ENCODE measurements around the gene KAT6B.

Gene KAT6B

GRCh38 chr10:74930965-74931364 is 104.6 kb downstream of the KAT6B start:
- DNase-seq (ENCODE audit: low spot score) = no peak
- H4K91ac ChIP-seq (ENCODE audit: low read depth, low read length, poor library complexity) = no peak overlapping the region
- H3K4ac ChIP-seq (ENCODE audit: low read length) = no peak overlapping the region
- no peaks in the 10 kb centered on the region for H3K27me3 ChIP-seq (ENCODE audit: control insufficient read depth in 3 of 3, insufficient read depth in 3 of 3, low read depth in 1 of 3, low read length in 3 of 3)
- H3K9me3 ChIP-seq (replicated peaks in 1 of 2; ENCODE audit: control insufficient read depth in 2 of 2, insufficient read depth in 1 of 2, low read depth in 1 of 2, low read length in 2 of 2) = peaks cover 0 to 3% of the 10 kb centered on the region in 2 donors
- no peak overlapping the region for H2BK12ac ChIP-seq (ENCODE audit: low read length)
- H4K8ac ChIP-seq (ENCODE audit: low read depth, low read length) = no peak overlapping the region
- H3K4me1 ChIP-seq (ENCODE audit: control insufficient read depth in 2 of 2, insufficient read depth in 1 of 2, low read depth in 1 of 2, low read length in 2 of 2) = peaks cover 6 to 12% of the 10 kb centered on the region in 2 donors
- H2BK15ac ChIP-seq (ENCODE audit: low read length) = no peak overlapping the region
- H2BK120ac ChIP-seq (ENCODE audit: low read depth, low read length) = no peak overlapping the region
- no peak overlapping the region for H3K4me3 ChIP-seq (ENCODE audit: low read length in 2 of 2)
- no peak overlapping the region for H3K14ac ChIP-seq (ENCODE audit: low read length)
- no CpG with 5 or more reads among the region's 3 CpGs for WGBS, 2 donors (ENCODE audit: extremely low coverage in 2 of 2, insufficient read length in 2 of 2, insufficient replicate concordance in 1 of 2)
- H2AFZ ChIP-seq (ENCODE audit: low read length) = no peak overlapping the region
- no peaks in the 10 kb centered on the region for H3K36me3 ChIP-seq (replicated peaks in 1 of 2; ENCODE audit: control insufficient read depth in 2 of 2, insufficient read depth in 2 of 2, low read length in 2 of 2)
- no peaks in the 10 kb centered on the region for H3K79me1 ChIP-seq (ENCODE audit: low read depth, low read length)
- no peak overlapping the region for H3K9ac ChIP-seq (ENCODE audit: low read depth, low read length, poor library complexity)
- H2BK5ac ChIP-seq (ENCODE audit: low read length) = no peak overlapping the region
- no peak overlapping the region for H3K18ac ChIP-seq (ENCODE audit: low read length)
- no peak overlapping the region for H3K23ac ChIP-seq (ENCODE audit: low read depth, low read length, poor library complexity)
- H2AK5ac ChIP-seq (ENCODE audit: low read depth, low read length) = no peak overlapping the region
- H3K27ac ChIP-seq (replicated peaks; ENCODE audit: low read length) = peak overlapping the region; percentile 39
- H3K4me2 ChIP-seq (ENCODE audit: insufficient read depth, low read length, poor library complexity, severe bottlenecking) = no peak overlapping the region

- Histone ChIP-seq H2BK15ac (ENCODE audit: low read length) (no peak overlapping the region), H2BK12ac (ENCODE audit: low read length) (no peak overlapping the region), H3K4ac (ENCODE audit: low read length) (no peak overlapping the region), H3K23ac (ENCODE audit: low read depth, low read length, poor library complexity) (no peak overlapping the region), H3K9me3 (replicated peaks in 1 of 2; ENCODE audit: control insufficient read depth in 2 of 2, insufficient read depth in 1 of 2, low read depth in 1 of 2, low read length in 2 of 2) (peaks cover 0 to under 1% of the 10 kb centered on the region in 2 donors), H3K9ac (ENCODE audit: low read depth, low read length, poor library complexity) (no peak overlapping the region), H2AK5ac (ENCODE audit: low read depth, low read length) (no peak overlapping the region), H4K8ac (ENCODE audit: low read depth, low read length) (no peak overlapping the region), H3K4me1 (ENCODE audit: control insufficient read depth in 2 of 2, insufficient read depth in 1 of 2, low read depth in 1 of 2, low read length in 2 of 2) (peaks cover 6 to 7% of the 10 kb centered on the region in 2 donors), H3K4me3 (ENCODE audit: low read length in 2 of 2) (no peak overlapping the region), H3K14ac (ENCODE audit: low read length) (no peak overlapping the region), H3K27ac (replicated peaks; ENCODE audit: low read length) (no peak overlapping the region), H2BK120ac (ENCODE audit: low read depth, low read length) (no peak overlapping the region), H4K91ac (ENCODE audit: low read depth, low read length, poor library complexity) (no peak overlapping the region), H3K79me1 (ENCODE audit: low read depth, low read length) (no peaks in the 10 kb centered on the region), H2BK5ac (ENCODE audit: low read length) (no peak overlapping the region), H3K27me3 (ENCODE audit: control insufficient read depth in 3 of 3, insufficient read depth in 3 of 3, low read depth in 1 of 3, low read length in 3 of 3) (no peaks in the 10 kb centered on the region), H2AFZ (ENCODE audit: low read length) (no peak overlapping the region), H3K4me2 (ENCODE audit: insufficient read depth, low read length, poor library complexity, severe bottlenecking) (no peak overlapping the region), H3K36me3 (replicated peaks in 1 of 2; ENCODE audit: control insufficient read depth in 2 of 2, insufficient read depth in 2 of 2, low read length in 2 of 2) (no peaks in the 10 kb centered on the region), H3K18ac (ENCODE audit: low read length) (no peak overlapping the region)
- WGBS, 2 donors (ENCODE audit: extremely low coverage in 2 of 2, insufficient read length in 2 of 2, insufficient replicate concordance in 1 of 2) = no CpG with 5 or more reads among the region's 3 CpGs
- no peak for DNase-seq (ENCODE audit: low spot score)
Measured at GRCh38 chr10:74932648-74933047, 106.2 kb downstream of the KAT6B start.

- H3K14ac ChIP-seq (ENCODE audit: low read length) = no peak overlapping the region
- no peak overlapping the region for H4K8ac ChIP-seq (ENCODE audit: low read depth, low read length)
- no peaks in the 10 kb centered on the region for H3K27me3 ChIP-seq (ENCODE audit: control insufficient read depth in 3 of 3, insufficient read depth in 3 of 3, low read depth in 1 of 3, low read length in 3 of 3)
- H3K4me3 ChIP-seq (ENCODE audit: low read length in 2 of 2) = no peak overlapping the region
- H2BK5ac ChIP-seq (ENCODE audit: low read length) = no peak overlapping the region
- no peak overlapping the region for H3K23ac ChIP-seq (ENCODE audit: low read depth, low read length, poor library complexity)
- H2BK120ac ChIP-seq (ENCODE audit: low read depth, low read length) = no peak overlapping the region
- H2BK12ac ChIP-seq (ENCODE audit: low read length) = no peak overlapping the region
- no peak overlapping the region for H2AFZ ChIP-seq (ENCODE audit: low read length)
- H4K91ac ChIP-seq (ENCODE audit: low read depth, low read length, poor library complexity) = no peak overlapping the region
- no peak overlapping the region for H3K4me2 ChIP-seq (ENCODE audit: insufficient read depth, low read length, poor library complexity, severe bottlenecking)
- no peak overlapping the region for H3K9ac ChIP-seq (ENCODE audit: low read depth, low read length, poor library complexity)
- no peaks in the 10 kb centered on the region for H3K36me3 ChIP-seq (replicated peaks in 1 of 2; ENCODE audit: control insufficient read depth in 2 of 2, insufficient read depth in 2 of 2, low read length in 2 of 2)
- no peak for DNase-seq (ENCODE audit: low spot score)
- no peak overlapping the region for H3K27ac ChIP-seq (replicated peaks; ENCODE audit: low read length)
- WGBS, 2 donors (ENCODE audit: extremely low coverage in 2 of 2, insufficient read length in 2 of 2, insufficient replicate concordance in 1 of 2) = no CpG with 5 or more reads among the region's 12 CpGs
- no peak overlapping the region for H3K18ac ChIP-seq (ENCODE audit: low read length)
- H3K4me1 ChIP-seq (ENCODE audit: control insufficient read depth in 2 of 2, insufficient read depth in 1 of 2, low read depth in 1 of 2, low read length in 2 of 2) = peaks cover 6% of the 10 kb centered on the region in 2 donors
- no peaks in the 10 kb centered on the region for H3K9me3 ChIP-seq (replicated peaks in 1 of 2; ENCODE audit: control insufficient read depth in 2 of 2, insufficient read depth in 1 of 2, low read depth in 1 of 2, low read length in 2 of 2)
- no peak overlapping the region for H2BK15ac ChIP-seq (ENCODE audit: low read length)
- H3K4ac ChIP-seq (ENCODE audit: low read length) = no peak overlapping the region
- no peak overlapping the region for H2AK5ac ChIP-seq (ENCODE audit: low read depth, low read length)
- no peaks in the 10 kb centered on the region for H3K79me1 ChIP-seq (ENCODE audit: low read depth, low read length)
Measured at GRCh38 chr10:74934100-74934812, 107.9 kb downstream of the KAT6B start.

DNA sequence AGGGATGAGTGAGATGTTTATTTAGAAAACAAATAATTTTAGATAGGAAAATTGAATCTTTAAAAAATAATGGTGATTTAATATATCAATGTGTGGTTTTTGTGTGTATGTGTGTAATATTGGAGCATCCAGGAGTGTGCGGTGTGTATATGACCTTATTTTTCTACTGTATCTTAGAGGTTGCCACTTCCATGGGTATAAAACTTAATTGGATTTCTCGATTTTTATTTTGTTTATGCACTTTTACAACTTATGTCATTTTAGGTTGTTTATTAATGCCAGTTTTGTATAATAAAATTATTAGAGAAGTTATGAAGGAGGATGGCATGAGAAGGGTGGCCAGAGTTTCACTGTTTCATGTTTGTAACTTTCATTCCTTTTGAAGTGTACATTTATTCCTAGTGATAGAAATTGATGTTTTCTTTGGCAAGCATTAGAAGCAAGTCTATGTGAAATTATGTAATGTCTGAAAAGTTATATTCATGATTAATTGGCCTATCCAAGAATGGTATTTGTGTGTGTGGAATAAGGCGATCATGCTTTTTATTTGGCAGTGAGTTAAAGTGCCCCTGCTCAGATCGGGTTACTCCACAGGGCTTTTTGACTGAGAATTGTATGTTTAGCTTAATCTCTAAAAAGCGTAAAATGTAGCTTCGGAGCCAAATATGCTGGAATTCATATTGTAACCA is 110.3 kb downstream of the KAT6B start:
- no peak overlapping the region for H3K9ac ChIP-seq (ENCODE audit: low read depth, low read length, poor library complexity)
- no peak for DNase-seq (ENCODE audit: low spot score)
- no CpG with 5 or more reads among the region's 6 CpGs for WGBS, 2 donors (ENCODE audit: extremely low coverage in 2 of 2, insufficient read length in 2 of 2, insufficient replicate concordance in 1 of 2)

More for the DNA sequence above, 110.3 kb downstream of the KAT6B start:
- Histone ChIP-seq H4K8ac (ENCODE audit: low read depth, low read length) (no peak overlapping the region), H3K27ac (replicated peaks; ENCODE audit: low read length) (no peak overlapping the region), H3K23ac (ENCODE audit: low read depth, low read length, poor library complexity) (no peak overlapping the region), H3K79me1 (ENCODE audit: low read depth, low read length) (no peaks in the 10 kb centered on the region), H2BK5ac (ENCODE audit: low read length) (no peak overlapping the region), H3K4ac (ENCODE audit: low read length) (no peak overlapping the region), H3K36me3 (replicated peaks in 1 of 2; ENCODE audit: control insufficient read depth in 2 of 2, insufficient read depth in 2 of 2, low read length in 2 of 2) (no peaks in the 10 kb centered on the region), H2AK5ac (ENCODE audit: low read depth, low read length) (no peak overlapping the region), H3K27me3 (ENCODE audit: control insufficient read depth in 3 of 3, insufficient read depth in 3 of 3, low read depth in 1 of 3, low read length in 3 of 3) (no peaks in the 10 kb centered on the region), H2BK15ac (ENCODE audit: low read length) (no peak overlapping the region), H3K4me2 (ENCODE audit: insufficient read depth, low read length, poor library complexity, severe bottlenecking) (no peak overlapping the region), H3K14ac (ENCODE audit: low read length) (no peak overlapping the region), H2BK120ac (ENCODE audit: low read depth, low read length) (no peak overlapping the region), H3K4me1 (ENCODE audit: control insufficient read depth in 2 of 2, insufficient read depth in 1 of 2, low read depth in 1 of 2, low read length in 2 of 2) (peaks cover 0 to 3% of the 10 kb centered on the region in 2 donors), H3K9me3 (replicated peaks in 1 of 2; ENCODE audit: control insufficient read depth in 2 of 2, insufficient read depth in 1 of 2, low read depth in 1 of 2, low read length in 2 of 2) (no peaks in the 10 kb centered on the region), H3K18ac (ENCODE audit: low read length) (no peak overlapping the region), H2BK12ac (ENCODE audit: low read length) (no peak overlapping the region), H2AFZ (ENCODE audit: low read length) (no peak overlapping the region), H3K4me3 (ENCODE audit: low read length in 2 of 2) (no peak overlapping the region), H4K91ac (ENCODE audit: low read depth, low read length, poor library complexity) (no peak overlapping the region)
